Bronchial epithelial cell (primary cell): ENCODE results near the gene RNF152. TPM values are rescaled to one million over a fixed set of nuclear protein-coding genes. Genes with fewer than 3 reads are reported as not detected.
A peak's percentile ranks its signal among the peaks of the same experiment; 100 is the strongest.

Experiments
- DNase-seq: peaks from one replicate; pipeline ENCODE4 v3.0.0-alpha.2; 2010; ENCODE audit warnings: low read depth
- FAIRE-seq: peaks from 2 replicates; lab custom pipeline; 2011; peaks lifted over from hg19 to GRCh38; lab: Jason Lieb, UNC
- H3K27me3 ChIP-seq: 2 replicates; pipeline ENCODE4 v1.5.1; 2011; ENCODE audit warnings: low read length; ENCODE audit not compliant: control insufficient read depth, insufficient read depth
- H3K36me3 ChIP-seq: 2 replicates; pipeline ENCODE4 v1.5.1; 2011; ENCODE audit warnings: low read length; ENCODE audit not compliant: control insufficient read depth, insufficient read depth
- H3K4me3 ChIP-seq: 2 replicates; pipeline ENCODE4 v1.5.1; 2011; ENCODE audit warnings: mild to moderate bottlenecking, low read depth, low read length, control low read depth
- total RNA-seq: library from RNA; depleted of rRNA; stranded (reverse); fragments of >200 nt; gene quantifications from 2 replicates; pipeline ENCODE4 v1.2.1, GENCODE V29; 2014
- TF ChIP-seq, protein P1 (sequence below): IDR thresholded peaks from 2 replicates; pipeline ENCODE4 v1.5.1; 2011; ENCODE audit warnings: mild to moderate bottlenecking, moderate library complexity, low read length, control low read depth, inconsistent platforms; ENCODE audit not compliant: insufficient read depth, severe bottlenecking

The RNF152 gene
- total RNA-seq, 1 donor from 2014 or later, result 31.9 TPM

DNA sequence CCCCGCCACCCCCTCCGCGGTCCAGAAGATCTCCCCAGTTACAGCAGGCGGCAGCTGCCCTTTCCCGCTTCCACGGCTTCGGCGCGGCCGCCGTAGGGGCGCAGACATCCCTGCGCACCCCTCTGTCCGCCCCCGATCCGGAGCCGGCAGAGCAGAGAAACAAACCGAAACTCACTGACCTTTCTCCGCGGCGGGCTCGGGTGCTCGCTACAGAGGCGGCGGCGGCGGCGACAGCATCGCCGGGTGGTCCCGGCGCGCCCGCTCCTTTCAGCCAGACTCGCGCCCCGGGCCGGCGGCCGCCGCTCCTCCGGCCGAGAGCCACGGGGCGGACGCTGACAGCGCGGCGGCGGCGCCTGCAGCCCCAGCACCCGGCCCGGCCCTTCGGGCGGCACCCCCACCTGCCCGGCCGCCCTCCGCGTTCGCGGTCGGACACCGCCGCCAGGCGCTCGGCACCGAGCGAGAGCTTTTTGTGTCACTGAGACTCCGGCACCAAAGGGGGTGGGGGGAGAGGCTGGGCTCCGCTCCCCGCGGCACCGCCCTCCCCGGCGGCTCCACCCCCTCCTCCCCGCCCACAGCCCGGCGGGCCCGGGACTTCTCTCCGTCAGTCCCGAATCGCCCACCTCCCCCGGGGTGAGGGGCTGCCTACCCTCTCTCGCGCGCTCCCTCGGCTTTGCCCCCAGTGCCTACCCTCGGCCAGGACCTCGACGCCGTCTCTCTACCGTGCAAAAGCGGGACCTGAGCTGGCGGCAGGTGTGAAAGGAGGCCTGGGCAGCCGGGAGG is 1.4 kb upstream of the RNF152 start:
- peak overlapping the region; percentile 81 for H3K4me3 ChIP-seq
- TF ChIP-seq, protein P1, sequence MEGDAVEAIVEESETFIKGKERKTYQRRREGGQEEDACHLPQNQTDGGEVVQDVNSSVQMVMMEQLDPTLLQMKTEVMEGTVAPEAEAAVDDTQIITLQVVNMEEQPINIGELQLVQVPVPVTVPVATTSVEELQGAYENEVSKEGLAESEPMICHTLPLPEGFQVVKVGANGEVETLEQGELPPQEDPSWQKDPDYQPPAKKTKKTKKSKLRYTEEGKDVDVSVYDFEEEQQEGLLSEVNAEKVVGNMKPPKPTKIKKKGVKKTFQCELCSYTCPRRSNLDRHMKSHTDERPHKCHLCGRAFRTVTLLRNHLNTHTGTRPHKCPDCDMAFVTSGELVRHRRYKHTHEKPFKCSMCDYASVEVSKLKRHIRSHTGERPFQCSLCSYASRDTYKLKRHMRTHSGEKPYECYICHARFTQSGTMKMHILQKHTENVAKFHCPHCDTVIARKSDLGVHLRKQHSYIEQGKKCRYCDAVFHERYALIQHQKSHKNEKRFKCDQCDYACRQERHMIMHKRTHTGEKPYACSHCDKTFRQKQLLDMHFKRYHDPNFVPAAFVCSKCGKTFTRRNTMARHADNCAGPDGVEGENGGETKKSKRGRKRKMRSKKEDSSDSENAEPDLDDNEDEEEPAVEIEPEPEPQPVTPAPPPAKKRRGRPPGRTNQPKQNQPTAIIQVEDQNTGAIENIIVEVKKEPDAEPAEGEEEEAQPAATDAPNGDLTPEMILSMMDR, result peak; percentile 53
- FAIRE-seq (no peak), DNase-seq (peak; percentile 59)
- H3K36me3 ChIP-seq, result peaks cover 4% of the 10 kb centered on the region
- no peaks in the 10 kb centered on the region for H3K27me3 ChIP-seq

DNA sequence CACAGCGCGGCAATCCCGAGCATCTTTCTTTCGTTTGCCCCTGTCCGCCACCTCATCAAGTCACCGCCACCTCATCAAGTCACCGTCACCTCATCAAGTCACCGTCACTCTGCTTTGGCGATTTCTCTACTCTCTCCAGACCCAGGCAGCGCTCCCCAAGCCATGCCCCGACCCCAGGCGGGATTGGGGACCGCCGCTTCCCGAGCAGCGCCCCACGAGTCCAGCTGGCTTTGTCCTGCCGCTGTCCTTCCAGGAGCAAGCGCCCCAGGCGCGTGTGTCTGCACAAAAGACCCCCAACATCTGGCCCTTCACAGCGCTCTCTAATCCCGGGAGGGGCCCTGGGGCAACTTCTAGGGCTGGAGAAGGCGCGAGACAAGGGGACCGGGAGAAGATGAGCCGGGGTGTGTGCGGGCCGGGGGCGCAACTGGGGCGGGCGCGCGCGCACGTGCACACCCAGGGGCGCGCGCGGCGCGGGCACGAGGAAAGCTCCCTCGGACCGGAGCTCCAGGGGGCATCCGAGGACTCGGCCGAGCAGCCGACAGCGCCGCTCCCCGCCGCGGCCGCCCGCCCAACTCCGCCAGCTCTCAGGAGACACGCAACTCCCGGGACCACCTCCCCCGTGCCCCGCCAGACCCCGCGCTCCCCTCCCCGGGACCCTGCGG is 633 bp upstream of the RNF152 start:
- DNase-seq (no peak), FAIRE-seq (no peak)
- Histone ChIP-seq H3K36me3 (peaks cover 4% of the 10 kb centered on the region), H3K4me3 (peak overlapping the region; percentile 81), H3K27me3 (no peaks in the 10 kb centered on the region)
- TF ChIP-seq, protein P1, result no peak

DNA sequence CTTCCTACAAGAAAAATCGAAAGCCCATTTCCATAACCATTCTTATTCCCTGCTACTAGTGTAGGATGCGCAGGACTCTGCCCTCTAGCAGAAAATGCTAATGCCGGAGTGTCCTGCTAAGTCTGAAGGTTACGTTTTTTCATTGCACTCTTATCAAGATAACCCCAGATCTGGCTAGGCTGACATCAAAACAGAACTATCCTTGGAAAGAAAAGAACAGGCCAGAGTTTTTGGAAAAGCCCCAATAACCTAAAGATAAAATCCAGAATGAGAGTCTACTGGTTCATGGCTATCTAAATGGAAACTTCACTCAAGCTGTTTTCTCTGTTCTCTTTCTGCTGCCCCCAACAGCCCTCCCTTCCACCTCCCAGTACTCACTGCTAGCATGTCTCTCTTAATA is 913 bp downstream of the RNF152 start:
- DNase-seq, result no peak
- H3K27me3 ChIP-seq, result no peaks in the 10 kb centered on the region
- FAIRE-seq, result no peak
- H3K4me3 ChIP-seq, result no peak overlapping the region
- TF ChIP-seq, protein P1, result no peak
- peaks cover 4% of the 10 kb centered on the region for H3K36me3 ChIP-seq

DNA sequence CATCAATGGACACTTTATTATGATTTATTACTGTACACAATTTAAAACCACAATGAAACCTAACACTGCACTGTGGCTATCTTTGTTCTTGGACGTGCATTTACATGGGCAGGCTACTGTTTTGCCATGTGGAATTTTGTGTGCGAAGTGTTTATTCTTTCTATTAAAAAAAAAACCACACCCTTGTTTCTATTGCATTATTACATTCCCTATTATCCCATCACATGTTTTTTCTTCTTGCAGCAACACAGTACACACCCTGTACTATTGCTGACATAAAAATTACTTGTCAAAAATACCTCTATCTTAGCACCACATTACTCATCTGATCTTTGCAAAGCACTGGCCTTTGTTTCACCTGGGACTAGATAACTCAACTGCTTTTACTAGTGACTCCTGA is 1.5 kb downstream of the RNF152 start:
- TF ChIP-seq, protein P1, result no peak
- DNase-seq (peak; percentile 86), FAIRE-seq (no peak)
- Histone ChIP-seq H3K4me3 (no peak overlapping the region), H3K27me3 (no peaks in the 10 kb centered on the region), H3K36me3 (peaks cover 4% of the 10 kb centered on the region)

DNA sequence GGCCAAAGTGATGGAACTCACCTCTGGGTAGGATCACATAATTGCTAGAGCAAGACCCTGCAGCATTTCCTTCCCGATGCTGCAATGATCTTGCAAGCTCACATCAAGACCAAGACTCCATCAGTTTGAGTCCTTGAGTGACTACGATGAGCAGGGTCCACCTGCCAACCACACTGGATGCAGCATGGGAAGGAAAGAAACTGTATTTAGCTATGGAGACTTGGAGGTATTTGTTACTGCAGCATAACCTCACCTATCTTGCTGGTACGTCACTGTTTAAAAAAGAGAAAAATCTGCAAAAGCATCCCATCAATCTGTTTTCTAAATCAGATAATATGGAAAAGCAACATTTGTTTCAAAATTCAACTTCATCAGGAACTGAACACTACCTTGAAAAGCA is 2.5 kb downstream of the RNF152 start:
- Histone ChIP-seq H3K36me3 (peaks cover 4% of the 10 kb centered on the region), H3K27me3 (no peaks in the 10 kb centered on the region), H3K4me3 (no peak overlapping the region)
- FAIRE-seq (no peak), DNase-seq (no peak)
- TF ChIP-seq, protein P1, result no peak
